Upper lobe of left lung (tissue), 6 donors: ENCODE data around the gene COL2A1. TPM values are rescaled to one million over a fixed set of nuclear protein-coding genes. Genes with fewer than 3 reads are reported as not detected.

Experiments
- ATAC-seq, 2 donors: fragments of 200-7000 bp; cut with Tn5 transposase; one replicate each; pipeline ENCODE4 v1.9.1; 2022; ENCODE audit warnings: mild to moderate bottlenecking in 2 of 2, moderate library complexity in 2 of 2; ENCODE audit not compliant: low FRiP score in 2 of 2
- DNase-seq, 2 donors: peaks; one replicate each; pipeline ENCODE4 v3.0.0-alpha.2; 2019 to 2020
- H3K27ac ChIP-seq, 4 donors: fragments of 200-600 bp; sonication (generic); one replicate each; pipeline ENCODE4 v1.5.1; 2016 to 2019
- H3K27me3 ChIP-seq, 4 donors: fragments of 200-600 bp; sonication (generic); one replicate each; pipeline ENCODE4 v1.5.1; 2017 to 2019
- H3K36me3 ChIP-seq, 4 donors: fragments of 200-600 bp; sonication (generic); one replicate each; pipeline ENCODE4 v1.5.1; 2016 to 2019
- H3K4me1 ChIP-seq, 4 donors: fragments of 200-600 bp; sonication (generic); one replicate each; pipeline ENCODE4 v1.5.1; 2018 to 2019
- H3K4me3 ChIP-seq, 4 donors: fragments of 200-600 bp; sonication (generic); one replicate each; pipeline ENCODE4 v1.5.1; 2017 to 2019; ENCODE audit warnings: mild to moderate bottlenecking in 2 of 4, moderate library complexity in 1 of 4
- H3K9me3 ChIP-seq, 4 donors: fragments of 200-600 bp; sonication (generic); one replicate each; pipeline ENCODE4 v1.5.1; 2018 to 2019
- EP300 ChIP-seq, 4 donors: sonication (generic); formaldehyde crosslinking; IDR thresholded peaks; one replicate each; pipeline ENCODE4 v1.5.1; 2017; ENCODE audit warnings: antibody characterized with exemption in 4 of 4, control low read depth in 2 of 4
- POLR2A ChIP-seq, 4 donors: fragments of 450-650 bp; IDR thresholded peaks; one replicate each; pipeline ENCODE4 v1.5.1; 2016 to 2017; ENCODE audit warnings: antibody characterized with exemption in 4 of 4, mild to moderate bottlenecking in 2 of 4
- POLR2AphosphoS5 ChIP-seq, 2 donors: sonication (generic); formaldehyde crosslinking; IDR thresholded peaks; one replicate each; pipeline ENCODE4 v1.5.1; 2017; ENCODE audit warnings: antibody characterized with exemption in 2 of 2
- WGBS, 2 donors: methylation state at CpG; one replicate each; pipeline ENCODE4 v1.1.5; 2017 to 2018; 5-methylcytosine and 5-hydroxymethylcytosine counted together
- total RNA-seq, 6 donors: library from RNA; depleted of rRNA in 4 of 6; stranded (reverse); fragments of >200 nt in 4 of 6; gene quantifications; one replicate each; pipeline versions ENCODE4 v1.1.0 to v1.2.1, GENCODE V29; 2016 to 2021
- TF ChIP-seq, protein P1 (sequence below), 6 experiments: fragments of 450-650 bp in 4 of 6; fragments of 200-600 bp in 2 of 6; sonication (generic) in 2 of 6; IDR thresholded peaks; one replicate each; pipeline ENCODE4 v1.5.1; 2016 to 2019; ENCODE audit warnings: antibody characterized with exemption in 6 of 6
- donor health status: DM: no; HTN: no; CAD: no; lungs with moderate emphysema.
- donor health status: DM: no; HTN: yes; CAD: no; lungs with severe emphysema.

Gene COL2A1
- total RNA-seq, 6 donors from 2014 or later, result 0.34 TPM; not detected in 5

DNA sequence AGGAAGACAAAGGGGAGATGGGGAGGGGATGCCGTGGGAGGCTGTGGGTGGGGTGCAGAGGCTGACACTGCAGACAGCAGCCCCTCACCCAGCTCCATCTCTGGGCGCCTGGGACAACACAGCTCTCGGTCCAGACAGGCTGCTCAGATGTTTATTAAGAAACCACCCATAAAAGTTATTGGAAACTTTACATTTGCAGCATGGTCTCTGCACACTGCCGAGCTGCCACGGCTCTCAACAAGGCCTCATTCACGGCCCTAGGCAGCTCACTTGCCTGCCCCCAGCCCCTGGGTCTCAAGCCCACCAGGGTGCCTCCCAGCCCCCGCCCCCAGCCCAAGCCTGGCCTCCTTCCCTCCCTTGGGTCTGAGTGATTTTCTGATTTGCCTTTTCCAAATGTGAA, 21.0 kb upstream of the COL2A1 start:
- no peak for ATAC-seq
- WGBS, 2 donors, result 76 to 82% methylated on average over 7 of the region's 7 CpGs
- TF ChIP-seq POLR2A (IDR thresholded peaks at IDR 0.05), result no peak
- TF ChIP-seq, protein P1, sequence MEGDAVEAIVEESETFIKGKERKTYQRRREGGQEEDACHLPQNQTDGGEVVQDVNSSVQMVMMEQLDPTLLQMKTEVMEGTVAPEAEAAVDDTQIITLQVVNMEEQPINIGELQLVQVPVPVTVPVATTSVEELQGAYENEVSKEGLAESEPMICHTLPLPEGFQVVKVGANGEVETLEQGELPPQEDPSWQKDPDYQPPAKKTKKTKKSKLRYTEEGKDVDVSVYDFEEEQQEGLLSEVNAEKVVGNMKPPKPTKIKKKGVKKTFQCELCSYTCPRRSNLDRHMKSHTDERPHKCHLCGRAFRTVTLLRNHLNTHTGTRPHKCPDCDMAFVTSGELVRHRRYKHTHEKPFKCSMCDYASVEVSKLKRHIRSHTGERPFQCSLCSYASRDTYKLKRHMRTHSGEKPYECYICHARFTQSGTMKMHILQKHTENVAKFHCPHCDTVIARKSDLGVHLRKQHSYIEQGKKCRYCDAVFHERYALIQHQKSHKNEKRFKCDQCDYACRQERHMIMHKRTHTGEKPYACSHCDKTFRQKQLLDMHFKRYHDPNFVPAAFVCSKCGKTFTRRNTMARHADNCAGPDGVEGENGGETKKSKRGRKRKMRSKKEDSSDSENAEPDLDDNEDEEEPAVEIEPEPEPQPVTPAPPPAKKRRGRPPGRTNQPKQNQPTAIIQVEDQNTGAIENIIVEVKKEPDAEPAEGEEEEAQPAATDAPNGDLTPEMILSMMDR (IDR thresholded peaks at IDR 0.05), result no peak

DNA sequence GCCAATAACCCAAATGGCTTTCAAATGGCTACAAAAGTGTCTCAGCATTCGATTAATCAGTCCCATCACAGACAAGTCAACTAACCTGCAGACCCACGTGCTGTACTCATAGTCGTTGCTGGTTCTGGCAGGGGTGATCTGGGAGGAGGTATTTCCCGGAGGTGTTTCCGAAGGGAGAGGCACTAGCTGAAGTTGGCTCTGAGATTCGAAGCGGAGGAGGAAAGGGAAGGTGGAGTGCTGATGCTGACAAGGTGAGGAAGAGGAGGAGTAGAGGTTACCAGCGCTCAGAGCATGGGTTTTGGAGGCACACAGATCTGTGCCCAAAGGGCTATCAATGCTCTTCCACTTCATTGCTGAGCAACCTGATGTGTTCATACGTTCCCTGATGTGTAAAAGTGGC, 20.5 kb upstream of the COL2A1 start:
- 72% methylated on average over 9 of the region's 9 CpGs for WGBS, 2 donors

More for the DNA sequence above, 21.0 kb upstream of the COL2A1 start:
- Histone ChIP-seq H3K4me3 (no peak overlapping the region), H3K4me1 (peaks cover 0 to 20% (median 2%) of the 10 kb centered on the region in 4 donors), H3K27me3 (no peaks in the 10 kb centered on the region), H3K27ac (no peak overlapping the region), H3K9me3 (no peaks in the 10 kb centered on the region), H3K36me3 (no peaks in the 10 kb centered on the region)
- DNase-seq, result no peak

GRCh38 chr12:48023386-48023785, 19.1 kb upstream of the COL2A1 start:
- DNase-seq (no peak), ATAC-seq (peak in 1 of 2 donors; percentile 66)
- Histone ChIP-seq H3K27ac (no peak overlapping the region), H3K27me3 (no peaks in the 10 kb centered on the region), H3K36me3 (no peaks in the 10 kb centered on the region), H3K9me3 (no peaks in the 10 kb centered on the region), H3K4me1 (peaks cover 0 to 20% (median 2%) of the 10 kb centered on the region in 4 donors), H3K4me3 (no peak overlapping the region)
- TF ChIP-seq POLR2AphosphoS5 (IDR thresholded peaks at IDR 0.05), result no peak
- TF ChIP-seq POLR2A (IDR thresholded peaks at IDR 0.05), result no peak
- TF ChIP-seq, protein P1 (IDR thresholded peaks at IDR 0.05), result no peak
- no peak for TF ChIP-seq EP300 (IDR thresholded peaks at IDR 0.05)
- 49 to 52% methylated on average over 5 of the region's 5 CpGs for WGBS, 2 donors

More for the DNA sequence above, 20.5 kb upstream of the COL2A1 start:
- TF ChIP-seq POLR2AphosphoS5 (IDR thresholded peaks at IDR 0.05) (no peak), EP300 (IDR thresholded peaks at IDR 0.05) (no peak), POLR2A (IDR thresholded peaks at IDR 0.05) (no peak)
- TF ChIP-seq, protein P1 (IDR thresholded peaks at IDR 0.05), result no peak
- peaks cover 0 to 20% (median 2%) of the 10 kb centered on the region in 4 donors for H3K4me1 ChIP-seq
- H3K9me3 ChIP-seq, result no peaks in the 10 kb centered on the region
- DNase-seq (no peak), ATAC-seq (no peak)
- H3K27me3 ChIP-seq, result no peaks in the 10 kb centered on the region
- H3K27ac ChIP-seq, result no peak overlapping the region
- H3K36me3 ChIP-seq, result no peaks in the 10 kb centered on the region
- no peak overlapping the region for H3K4me3 ChIP-seq

DNA sequence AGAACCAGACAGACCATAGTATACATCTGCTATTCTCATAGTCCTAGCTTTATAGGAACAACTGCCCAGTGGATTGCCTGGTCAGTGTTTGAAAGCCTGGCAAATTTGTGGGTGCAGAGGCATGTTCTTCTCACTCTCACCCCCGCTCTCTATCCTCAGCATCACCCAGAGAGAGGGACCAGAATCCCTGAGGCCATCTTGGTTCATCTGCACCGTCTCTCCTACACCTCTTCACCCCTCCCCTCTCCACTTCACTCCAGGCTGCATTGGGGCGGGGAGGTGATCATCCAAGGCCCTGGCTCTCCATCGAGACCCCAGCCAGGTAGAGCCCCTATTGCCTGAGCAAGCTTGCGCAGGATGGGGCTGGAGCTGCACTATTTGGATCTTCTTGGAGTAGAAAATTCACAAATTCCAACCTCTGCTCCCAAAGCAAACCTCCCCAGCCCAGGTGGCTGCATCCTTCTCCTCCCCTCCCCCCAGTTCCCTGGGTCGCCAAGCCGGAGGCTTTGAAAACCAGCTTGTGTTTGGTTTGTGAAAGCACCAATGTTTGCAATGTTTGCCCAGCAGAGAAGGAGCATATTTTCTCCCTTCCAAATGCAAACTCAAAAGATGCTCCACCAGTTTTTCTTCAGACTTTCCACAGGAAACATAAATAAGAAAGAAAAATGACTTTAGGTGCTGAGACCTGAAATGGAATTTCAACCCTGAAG, 18.6 kb upstream of the COL2A1 start:
- Histone ChIP-seq H3K9me3 (no peaks in the 10 kb centered on the region), H3K36me3 (no peaks in the 10 kb centered on the region), H3K27me3 (no peaks in the 10 kb centered on the region), H3K4me3 (no peak overlapping the region), H3K4me1 (peaks cover 0 to 20% (median 2%) of the 10 kb centered on the region in 4 donors), H3K27ac (no peak overlapping the region)
- 59 to 65% methylated on average over 7 of the region's 7 CpGs for WGBS, 2 donors
- ATAC-seq (peak in 1 of 2 donors; percentile 27), DNase-seq (no peak)
- TF ChIP-seq POLR2A (IDR thresholded peaks at IDR 0.05) (no peak), EP300 (IDR thresholded peaks at IDR 0.05) (no peak), POLR2AphosphoS5 (IDR thresholded peaks at IDR 0.05) (no peak)
- TF ChIP-seq, protein P1 (IDR thresholded peaks at IDR 0.05), result no peak

DNA sequence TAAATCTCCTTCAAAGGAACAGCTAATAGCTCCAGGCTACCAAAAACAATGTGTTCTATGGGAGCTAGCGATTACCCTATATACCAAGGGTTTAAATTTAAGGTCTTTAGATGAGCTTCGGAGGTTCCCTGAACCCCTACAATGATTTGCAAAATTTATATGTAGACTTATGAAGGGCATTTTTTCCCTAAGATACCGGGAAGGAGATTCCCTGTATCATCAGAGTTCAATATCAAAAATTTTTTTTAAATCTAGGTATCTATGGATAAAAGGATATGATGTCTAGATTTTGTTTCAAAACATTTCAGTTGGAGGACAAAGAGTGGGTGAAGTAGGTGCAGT, 17.9 kb upstream of the COL2A1 start:
- no peak overlapping the region for H3K4me3 ChIP-seq
- H3K36me3 ChIP-seq, result no peaks in the 10 kb centered on the region
- no peaks in the 10 kb centered on the region for H3K9me3 ChIP-seq
- no peak for ATAC-seq
- TF ChIP-seq POLR2A (IDR thresholded peaks at IDR 0.05), result no peak
- no peak for DNase-seq
- H3K4me1 ChIP-seq, result peaks cover 0 to 20% (median 2%) of the 10 kb centered on the region in 4 donors
- WGBS, 2 donors, result 52 to 59% methylated on average over 3 of the region's 3 CpGs
- H3K27ac ChIP-seq, result no peak overlapping the region
- H3K27me3 ChIP-seq, result no peaks in the 10 kb centered on the region
